ENCODE measurements around the gene SRCIN1.

SRCIN1 gene

GRCh38 chr17:38578229-38579082, 27.3 kb downstream of the SRCIN1 start:
- no peak for DNase-seq (ENCODE audit: low spot score)

DNA sequence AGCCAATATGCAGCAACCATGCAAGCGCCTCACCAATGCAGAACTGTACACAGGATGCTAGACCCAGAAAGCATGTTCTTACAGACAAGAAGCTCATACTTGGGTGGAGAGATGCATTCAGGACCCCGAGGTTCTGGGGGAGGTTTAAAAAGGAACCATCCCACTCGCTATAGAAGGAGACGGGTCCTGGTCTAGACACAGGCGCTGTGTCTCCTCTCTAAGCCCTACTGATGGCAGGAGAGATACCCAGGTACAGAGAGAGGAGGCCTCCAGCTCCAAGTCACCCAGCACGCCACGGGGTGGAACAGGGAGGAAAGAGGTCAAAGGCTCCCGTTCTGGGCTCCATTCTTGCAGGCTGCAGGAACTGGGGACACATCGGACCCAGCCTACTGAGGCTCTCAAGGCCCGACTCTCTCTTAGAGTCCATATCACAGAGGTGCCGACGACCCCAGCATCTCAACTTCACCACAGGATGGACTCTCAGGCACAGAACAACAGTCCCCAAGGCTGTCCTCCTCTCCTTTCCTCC, 28.0 kb downstream of the SRCIN1 start:
- no peak for DNase-seq (ENCODE audit: low spot score)

- no peak for DNase-seq (ENCODE audit: low spot score)
These were observed 28.5 kb downstream of the SRCIN1 start for GRCh38 chr17:38577244-38577643.

DNA sequence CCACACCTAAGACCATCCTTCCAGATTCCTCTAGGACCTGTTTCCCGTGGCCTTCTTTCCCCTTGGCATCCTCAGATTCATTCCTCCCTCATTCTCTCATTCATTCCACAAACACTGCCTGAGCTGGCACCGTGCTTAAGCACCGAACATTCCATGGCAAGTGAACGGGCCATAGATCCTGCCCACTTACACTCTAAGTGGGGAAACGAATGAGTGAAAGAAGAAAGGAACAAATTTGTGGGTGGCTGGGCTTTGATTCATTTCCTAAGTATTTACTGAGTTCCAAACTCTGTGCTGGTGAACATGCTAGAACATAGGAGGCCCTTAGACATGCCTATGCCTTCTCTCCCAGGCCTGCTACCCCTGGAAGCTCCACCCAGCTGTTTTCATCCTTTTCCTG, 30.0 kb downstream of the SRCIN1 start:
- no peak for DNase-seq (ENCODE audit: low spot score)

DNA sequence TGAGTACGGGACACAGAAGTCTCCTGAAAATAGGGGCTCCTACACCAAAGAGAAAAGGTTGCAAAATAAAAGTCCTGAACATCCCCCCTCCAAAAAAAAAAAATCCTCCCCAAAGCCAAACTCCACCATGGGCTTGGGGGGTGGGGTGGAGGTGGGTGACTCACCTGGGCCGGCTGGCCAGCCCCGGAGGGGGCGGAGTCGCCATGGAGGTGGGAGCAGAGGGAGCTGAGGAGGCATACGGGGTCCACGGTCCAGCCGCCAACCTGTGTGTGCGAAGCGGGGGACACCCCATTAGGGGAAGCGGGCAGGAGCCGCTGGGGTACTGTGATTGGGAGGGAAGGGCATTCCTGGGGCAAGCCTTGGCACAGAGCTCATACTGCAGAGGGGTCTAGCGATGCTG, 31.0 kb downstream of the SRCIN1 start:
- no peak for DNase-seq (ENCODE audit: low spot score)

DNA sequence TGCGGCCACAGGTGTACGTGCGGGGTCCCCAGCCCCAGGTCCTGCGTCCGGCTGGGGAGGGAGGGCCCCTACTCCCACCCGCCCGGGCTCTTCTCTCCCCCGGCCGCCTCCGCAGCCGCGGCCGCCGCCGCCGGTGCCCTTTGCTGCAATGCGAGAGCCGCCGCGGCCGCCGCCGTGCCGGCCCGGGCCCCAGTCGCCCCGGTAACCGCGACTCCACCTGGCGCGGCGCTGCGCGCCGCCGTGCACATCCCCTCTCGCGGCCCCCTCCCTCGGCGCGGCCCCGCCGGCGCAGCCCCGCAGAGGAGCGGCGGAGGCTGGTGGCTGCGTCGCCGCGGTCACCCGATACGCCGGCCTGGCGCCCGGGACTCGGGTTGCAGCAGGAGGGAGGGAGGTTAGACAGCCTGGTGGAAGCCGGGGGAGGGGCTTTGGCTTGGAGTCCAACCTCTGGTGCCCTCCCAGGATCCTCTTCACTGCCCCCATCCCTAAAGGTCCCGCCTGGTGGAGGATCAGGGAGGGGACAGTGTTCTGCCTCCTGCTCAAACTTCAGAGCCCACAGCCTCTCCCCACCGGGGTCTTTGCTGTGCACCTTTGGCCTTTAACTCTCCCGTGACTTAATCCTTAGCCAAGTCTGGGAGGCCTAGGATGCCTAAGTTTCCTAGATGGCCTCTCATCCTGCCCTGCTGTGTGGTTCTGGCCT, 32.9 kb downstream of the SRCIN1 start:
- DNase-seq (ENCODE audit: low spot score) = peak; percentile 71

DNA sequence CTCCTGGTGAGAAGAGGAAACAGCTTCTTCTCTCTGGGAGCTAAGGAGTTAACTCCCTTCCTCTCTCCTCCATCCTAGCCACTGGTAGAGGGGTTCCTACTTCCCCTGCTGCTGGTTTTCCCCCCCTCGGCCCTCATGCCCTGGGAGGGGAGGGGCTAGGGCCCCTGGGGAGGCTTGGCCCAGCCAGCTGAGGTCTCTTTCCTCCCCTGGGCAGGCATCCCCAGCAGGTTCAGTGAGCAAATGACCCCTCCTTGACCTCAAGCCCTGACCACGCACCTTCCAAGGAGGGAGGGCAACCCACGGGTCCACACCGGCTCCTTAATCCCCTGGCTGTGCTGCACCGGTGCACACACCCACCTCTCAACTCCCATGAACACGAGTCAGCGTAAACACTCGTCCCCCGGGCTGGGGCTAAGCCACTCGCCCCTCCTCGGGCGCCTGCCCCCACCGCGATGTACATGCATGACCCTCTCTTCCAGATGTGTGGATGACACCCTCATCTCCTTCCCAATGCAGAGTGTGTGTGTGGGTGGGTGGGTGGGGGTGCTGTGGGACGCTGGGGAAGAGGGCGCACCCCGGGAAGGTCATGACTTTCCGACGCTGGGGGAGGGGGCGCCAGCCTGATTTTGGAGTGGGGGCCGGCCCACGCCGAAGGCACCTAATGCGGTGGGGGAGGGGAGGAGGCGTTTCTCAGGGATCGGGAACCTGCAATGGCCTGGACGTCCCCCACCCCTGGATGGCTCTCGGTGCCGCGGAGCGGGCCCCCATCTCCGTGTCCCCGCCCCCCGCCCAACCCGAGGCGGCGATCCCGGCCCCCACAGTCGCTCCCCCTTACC, 33.7 kb downstream of the SRCIN1 start:
- no peak for DNase-seq (ENCODE audit: low spot score)

- DNase-seq (ENCODE audit: low spot score) = peak; percentile 79
These were observed 35.8 kb downstream of the SRCIN1 start for GRCh38 chr17:38569701-38570512.

DNA sequence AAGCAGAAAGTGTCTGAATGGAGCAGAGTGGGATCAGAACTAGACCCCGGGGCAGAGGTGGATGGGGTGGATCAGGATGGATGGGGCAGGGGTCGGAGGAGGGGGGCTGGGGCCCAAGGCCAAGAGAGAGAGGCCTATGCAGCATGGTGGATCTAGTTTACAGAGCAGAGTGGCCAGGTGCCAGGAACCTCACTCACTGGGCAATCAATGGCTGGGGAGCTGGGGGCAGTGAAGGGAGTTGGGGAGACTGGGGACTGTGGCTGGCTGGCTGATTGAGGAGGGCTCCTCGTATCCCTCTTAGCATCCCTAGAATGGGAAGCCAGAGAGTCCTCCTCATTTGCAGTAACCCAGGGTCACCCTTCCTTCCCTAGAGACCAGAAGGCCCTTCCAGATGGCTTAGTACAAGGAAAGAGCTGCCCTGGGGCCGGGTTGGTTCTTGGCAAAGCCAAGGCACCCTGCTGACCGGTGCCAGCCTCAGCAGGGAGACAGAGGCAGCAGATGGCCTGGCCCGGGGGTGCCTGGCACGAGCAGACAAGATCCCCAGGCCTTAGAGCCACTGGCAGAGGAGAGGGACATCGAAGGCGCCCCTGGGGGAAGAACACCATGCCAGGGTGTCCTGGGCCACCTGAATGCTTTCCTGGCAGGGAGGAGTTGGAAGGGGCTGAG, 36.8 kb downstream of the SRCIN1 start:
- DNase-seq (ENCODE audit: low spot score) = peak; percentile 93

GRCh38 chr17:38568274-38568673, 37.5 kb downstream of the SRCIN1 start:
- no peak for DNase-seq (ENCODE audit: low spot score)

DNA sequence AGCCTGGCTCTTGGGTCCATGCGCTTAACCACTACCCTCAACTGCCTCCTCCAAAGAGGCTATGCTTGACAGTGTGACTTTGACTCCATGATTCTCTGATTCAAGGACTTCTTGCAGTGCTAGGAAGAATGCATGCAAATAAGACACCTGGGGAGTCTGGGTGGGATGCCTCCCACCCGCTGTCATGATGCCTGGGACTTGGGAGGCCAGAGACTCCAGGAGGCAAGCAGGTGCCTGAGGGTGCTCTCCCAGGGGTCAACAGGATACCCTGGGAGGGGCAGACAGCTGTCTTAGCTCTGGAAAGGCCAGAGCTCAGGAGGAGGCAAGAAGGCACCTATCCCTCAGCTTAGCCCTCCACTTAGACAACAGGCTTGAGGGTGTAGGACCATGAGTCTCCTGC, 38.4 kb downstream of the SRCIN1 start:
- no peak for DNase-seq (ENCODE audit: low spot score)

DNA sequence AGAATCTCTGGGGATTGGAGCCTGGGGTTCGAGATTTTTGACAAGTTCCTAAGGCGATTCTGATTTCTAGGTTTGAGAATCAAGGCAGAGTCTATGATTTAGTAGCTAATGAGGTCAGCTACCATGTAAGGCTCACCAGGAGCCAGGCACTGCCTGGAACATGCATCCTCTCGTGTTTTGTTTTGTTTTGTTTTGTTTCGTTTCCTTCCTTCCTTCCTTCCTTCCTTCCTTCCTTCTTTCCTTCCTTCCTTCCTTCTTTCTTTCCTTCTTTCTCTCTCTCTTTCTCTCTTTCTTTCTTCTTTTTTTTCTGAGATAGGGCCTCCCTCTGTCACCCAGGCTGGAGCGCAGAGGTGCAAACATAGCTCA, 39.1 kb downstream of the SRCIN1 start:
- DNase-seq (ENCODE audit: low spot score) = peak; percentile 58

DNA sequence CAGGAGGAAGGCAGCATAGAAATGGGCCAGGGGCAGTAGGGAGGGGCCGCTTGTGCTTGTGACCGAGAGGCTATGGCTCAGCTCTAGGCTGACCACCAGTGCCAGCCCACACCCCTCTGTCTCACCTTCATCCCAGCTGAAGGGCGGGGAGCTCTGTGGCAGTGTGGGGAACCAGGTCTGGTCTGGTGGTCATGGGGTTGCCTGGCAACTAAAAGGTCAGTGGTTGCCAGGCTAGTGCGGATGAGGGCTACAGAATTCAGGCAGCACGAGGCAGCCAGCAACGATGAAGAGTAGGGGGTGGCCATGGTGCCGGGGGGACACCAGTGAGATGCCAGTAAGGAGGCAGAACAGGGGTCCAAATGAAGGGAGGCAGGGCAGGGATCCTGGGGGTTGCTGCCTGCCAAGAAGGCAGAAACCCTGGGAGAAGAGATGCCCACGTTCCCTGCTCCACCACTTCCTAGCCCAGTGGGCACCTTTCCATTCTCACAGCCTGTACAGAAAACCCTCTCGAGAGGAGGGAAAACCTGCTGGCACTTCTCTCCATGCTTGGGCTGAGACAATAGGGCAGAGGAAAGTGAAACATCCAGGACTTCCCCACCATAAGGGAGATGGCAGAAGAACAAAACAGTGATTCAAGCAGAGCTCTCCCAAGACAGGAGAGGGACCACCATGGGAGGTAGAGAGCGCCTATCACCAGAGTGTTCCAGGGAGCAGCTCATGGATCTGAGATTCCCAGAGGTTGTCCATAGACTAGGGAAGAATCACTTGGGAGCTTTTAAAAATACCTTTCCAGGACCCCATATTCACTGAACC, 39.7 kb downstream of the SRCIN1 start:
- no peak for DNase-seq (ENCODE audit: low spot score)

DNA sequence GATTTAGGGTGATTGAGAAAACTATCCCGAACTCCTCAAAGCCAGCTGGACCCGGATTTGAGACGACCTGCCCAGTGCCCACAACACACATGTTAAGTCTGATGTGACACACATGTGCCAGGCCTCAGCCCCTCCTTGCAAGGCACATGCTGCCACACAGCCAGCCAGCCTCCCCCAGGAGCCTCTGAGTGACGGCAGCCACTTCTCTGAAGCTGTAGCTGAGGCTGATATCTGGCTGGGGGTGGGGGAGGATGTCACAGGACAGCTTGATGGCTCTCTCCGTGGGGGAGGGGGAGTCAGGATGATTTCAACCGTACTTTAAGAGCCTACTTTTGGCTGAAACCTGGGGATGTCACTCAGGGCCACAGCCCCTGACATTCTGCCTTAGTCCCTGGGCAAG, 40.9 kb downstream of the SRCIN1 start:
- peak; percentile 62 for DNase-seq (ENCODE audit: low spot score)

DNA sequence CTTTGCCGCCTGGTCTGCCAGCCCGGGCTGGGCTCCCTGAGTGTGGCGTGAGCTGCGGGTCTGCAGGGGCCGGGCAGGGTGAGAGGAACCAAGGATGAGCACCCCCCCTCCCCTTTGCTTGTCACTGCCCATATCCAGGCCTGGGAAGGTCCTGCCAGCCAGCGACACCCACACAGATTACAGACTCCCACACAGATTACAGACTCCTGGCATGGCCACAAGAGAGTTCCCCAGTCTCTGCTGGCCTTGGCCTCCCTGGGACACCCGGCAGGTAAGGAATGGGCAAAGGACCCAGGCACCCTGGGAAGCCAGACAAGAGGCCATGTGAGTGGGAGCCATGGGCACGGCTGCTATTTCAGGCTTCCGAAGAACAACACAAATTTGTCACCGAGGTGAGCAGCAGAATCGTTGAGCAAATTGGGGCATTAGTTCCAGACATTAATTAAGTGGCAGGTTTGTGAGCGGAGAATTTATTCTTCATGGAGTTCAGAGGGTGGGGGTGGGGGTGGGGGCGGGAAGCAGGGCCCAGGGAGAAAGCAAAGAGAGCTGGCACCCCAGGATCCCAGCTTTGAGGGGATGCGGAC, 41.4 kb downstream of the SRCIN1 start:
- DNase-seq (ENCODE audit: low spot score) = no peak

GRCh38 chr17:38563362-38564253, 42.1 kb downstream of the SRCIN1 start:
- DNase-seq (ENCODE audit: low spot score) = no peak

GRCh38 chr17:38562903-38563302, 42.8 kb downstream of the SRCIN1 start:
- DNase-seq (ENCODE audit: low spot score) = no peak

GRCh38 chr17:38562215-38562569, 43.6 kb downstream of the SRCIN1 start:
- no peak for DNase-seq (ENCODE audit: low spot score)
